Adrenal gland (tissue), 12 donors: ENCODE measurements around the gene RAD9A. TPM values are rescaled to one million over a fixed set of nuclear protein-coding genes. Genes with fewer than 3 reads are reported as not detected.

Source experiments
- DNase-seq, 7 donors: peaks; one replicate each; pipeline ENCODE4 v3.0.0-alpha.2; 2019 to 2020
- H3K27ac ChIP-seq, 5 donors: fragments of 200-600 bp; sonication (generic) in 4 of 5; 1 replicate in 3 of 5; 2 replicates in 2 of 5; pipeline versions ENCODE4 v1.5.1 to v1.8.0; 2016 to 2020; ENCODE audit warnings: mild to moderate bottlenecking in 1 of 5
- H3K27me3 ChIP-seq: fragments of 200-600 bp; 2 replicates; pipeline ENCODE4 v1.8.0; 2021
- H3K36me3 ChIP-seq, 2 donors: fragments of 200-600 bp; replicated peaks in 1 of 2; 1 replicate in 1 of 2; 2 replicates in 1 of 2; pipeline versions ENCODE4 v1.5.1 to v1.8.0; 2018 to 2022
- H3K4me1 ChIP-seq, 2 donors: fragments of 200-600 bp; replicated peaks in 1 of 2; 1 replicate in 1 of 2; 2 replicates in 1 of 2; pipeline versions ENCODE4 v1.5.1 to v1.8.0; 2018 to 2021
- H3K4me3 ChIP-seq, 4 donors: fragments of 200-600 bp; sonication (generic) in 3 of 4; one replicate each; pipeline ENCODE4 v1.5.1; 2016 to 2018
- H3K9me3 ChIP-seq, 3 donors: fragments of 200-600 bp; sonication (generic) in 1 of 3; replicated peaks in 1 of 3; 1 replicate in 2 of 3; 2 replicates in 1 of 3; pipeline versions ENCODE4 v1.5.1 to v1.8.0; 2016 to 2021
- CTCF ChIP-seq, 6 experiments: fragments of 450-650 bp in 4 of 6; fragments of 200-600 bp in 2 of 6; sonication (generic) in 1 of 6; IDR thresholded peaks; 1 replicate in 5 of 6; 2 replicates in 1 of 6; pipeline versions ENCODE4 v1.5.1 to v1.8.0; 2016 to 2021; ENCODE audit warnings: antibody characterized with exemption in 6 of 6, mild to moderate bottlenecking in 2 of 6, moderate library complexity in 1 of 6
- POLR2A ChIP-seq, 2 donors: fragments of 450-650 bp; IDR thresholded peaks; one replicate each; pipeline ENCODE4 v1.6.1; 2017; ENCODE audit warnings: antibody characterized with exemption in 2 of 2, mild to moderate bottlenecking in 2 of 2, moderate library complexity in 1 of 2
- WGBS, 4 donors: extraction: QIAGEN DNeasy Blood & Tissue Kit in 2 of 4; methylation state at CpG; one replicate each; pipeline versions ENCODE4 v1.1.5 to v1.1.7; 2013 to 2017; 5-methylcytosine and 5-hydroxymethylcytosine counted together
- intact Hi-C, 2 donors: fragments of 100-400 bp; cut with DNase I; formaldehyde crosslinking; loops; one replicate each; pipeline versions ENCODE4 v1.14.1 to v1.15.0; 2022 to 2023
- polyA plus RNA-seq, 3 donors: library from polyadenylated mRNA; stranded (reverse); fragments of 200-250 nt in 2 of 3; fragments of 350-450 nt in 1 of 3; fragmentation: Illumina TruSeq in 1 of 3; extraction: RNeasy Lipid Tissue Mini Kit (QIAGEN cat#74804) in 1 of 3; gene quantifications; one replicate each; pipeline ENCODE4 v1.2.3, GENCODE V29; 2013 to 2014
- total RNA-seq, 9 donors: library from RNA; depleted of rRNA in 4 of 9; stranded (reverse); fragments of >200 nt in 4 of 9; fragments of 120-200 nt in 1 of 9; fragmentation: NEBNext Ultra II Directional in 1 of 9; extraction: Animal tissue kit (Norgen Biotek cat#: 25700) in 1 of 9; gene quantifications; one replicate each; pipeline versions ENCODE4 v1.1.0 to v1.2.4, GENCODE V29; 2013 to 2023
- donor health status: healthy with polysubstance abuse.
- donor health status: Bipolar disorder and iron deficiency.
- donor health status: DM: yes; HTN: yes; CAD: no.
- donor health status: DM: no; HTN: no; CAD: no.
- donor health status: DM: no; HTN: no; CAD: no.
- donor health status: DM: yes; HTN: yes; CAD: no.

Gene RAD9A
- total and polyA plus RNA-seq, 12 donors = 5.4 to 57.7 (median 15.0) TPM

DNA sequence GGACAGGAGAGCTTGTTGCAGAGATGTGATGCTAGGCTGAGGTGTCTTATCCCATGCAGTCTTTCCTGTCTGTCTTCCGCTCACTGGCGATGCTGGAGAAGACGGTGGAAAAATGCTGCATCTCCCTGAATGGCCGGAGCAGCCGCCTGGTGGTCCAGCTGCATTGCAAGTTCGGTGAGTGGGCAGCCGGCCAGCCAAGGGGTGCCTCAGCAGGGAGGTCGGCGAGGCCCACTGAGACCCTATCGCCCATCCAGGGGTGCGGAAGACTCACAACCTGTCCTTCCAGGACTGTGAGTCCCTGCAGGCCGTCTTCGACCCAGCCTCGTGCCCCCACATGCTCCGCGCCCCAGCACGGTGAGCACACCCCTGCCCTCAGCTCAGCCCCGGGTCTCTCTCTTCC lies 1.7 kb downstream of the RAD9A start:
- DNase-seq = peak in 1 of 7 donors; percentile 66
- intact Hi-C loops = no loop called here
- TF ChIP-seq CTCF (IDR thresholded peaks at IDR 0.05) (no peak), POLR2A (IDR thresholded peaks at IDR 0.05) (no peak)

DNA sequence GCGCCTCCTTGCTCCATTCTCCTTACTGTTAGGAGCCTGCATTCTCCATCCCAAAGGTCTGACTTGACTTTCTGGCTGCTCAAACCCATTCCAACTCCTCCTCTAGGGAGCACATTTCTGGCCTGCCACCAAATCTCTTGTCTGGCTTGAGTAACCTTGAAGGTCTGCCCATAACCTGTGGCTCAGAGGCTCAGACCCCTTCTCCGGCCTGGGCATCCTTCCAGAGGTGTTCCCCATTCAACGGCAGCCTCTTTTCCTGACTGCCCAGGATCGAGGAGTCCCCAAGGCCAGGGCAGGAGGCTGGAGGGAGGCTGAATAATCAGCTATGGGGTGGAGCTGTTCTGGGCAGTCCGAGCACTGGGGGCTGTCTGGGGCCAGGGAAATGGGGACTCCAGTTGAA lies 2.2 kb downstream of the RAD9A start:
- Histone ChIP-seq H3K9me3 (no peaks in the 10 kb centered on the region), H3K4me3 (no peak overlapping the region), H3K27me3 (no peaks in the 10 kb centered on the region), H3K4me1 (peaks cover 24 to 34% of the 10 kb centered on the region in 2 donors), H3K36me3 (peaks cover 0 to 22% of the 10 kb centered on the region in 2 donors), H3K27ac (peak overlapping the region in 2 of 5 donors; percentile 3 to 14)
- peak; percentile 67 to 84 (median 81) for DNase-seq
- intact Hi-C loops = no loop called here
- 38 to 69% (median 52%) methylated on average over 2 to 5 of the region's 5 CpGs for WGBS, 4 donors
- TF ChIP-seq CTCF (IDR thresholded peaks at IDR 0.05) = no peak
- no peak for TF ChIP-seq POLR2A (IDR thresholded peaks at IDR 0.05)

More for the DNA sequence above, 1.7 kb downstream of the RAD9A start:
- Histone ChIP-seq H3K27me3 (no peaks in the 10 kb centered on the region), H3K36me3 (peaks cover 0 to 17% of the 10 kb centered on the region in 2 donors), H3K4me1 (peaks cover 24 to 31% of the 10 kb centered on the region in 2 donors), H3K4me3 (no peak overlapping the region), H3K9me3 (no peaks in the 10 kb centered on the region), H3K27ac (no peak overlapping the region)
- 91 to 94% (median 92%) methylated on average over 12 to 18 of the region's 18 CpGs for WGBS, 4 donors

DNA sequence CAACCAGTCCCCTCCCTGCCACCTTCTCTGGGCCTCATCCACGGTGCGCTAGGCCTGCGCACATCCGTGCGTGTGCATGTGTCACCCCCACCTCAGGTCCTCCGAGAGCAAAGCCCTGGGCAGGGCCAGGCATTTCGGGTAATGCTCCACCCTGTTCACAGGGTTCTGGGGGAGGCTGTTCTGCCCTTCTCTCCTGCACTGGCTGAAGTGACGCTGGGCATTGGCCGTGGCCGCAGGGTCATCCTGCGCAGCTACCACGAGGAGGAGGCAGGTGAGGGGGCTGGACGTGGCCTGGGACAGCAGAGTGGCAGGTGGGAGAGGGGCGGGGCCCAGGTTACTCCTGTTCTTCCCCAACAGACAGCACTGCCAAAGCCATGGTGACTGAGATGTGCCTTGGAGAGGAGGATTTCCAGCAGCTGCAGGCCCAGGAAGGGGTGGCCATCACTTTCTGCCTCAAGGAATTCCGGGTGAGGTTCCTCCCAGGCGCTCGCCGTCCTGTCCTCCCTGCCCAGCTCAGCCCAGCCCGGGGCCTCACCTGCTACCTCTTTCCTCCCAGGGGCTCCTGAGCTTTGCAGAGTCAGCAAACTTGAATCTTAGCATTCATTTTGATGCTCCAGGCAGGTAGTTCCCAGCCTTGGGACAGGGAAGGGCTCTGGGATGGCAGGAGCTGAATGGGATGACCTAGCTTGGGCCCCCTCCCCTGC lies 3.9 kb downstream of the RAD9A start:
- TF ChIP-seq POLR2A (IDR thresholded peaks at IDR 0.05) (no peak), CTCF (IDR thresholded peaks at IDR 0.05) (no peak)
- intact Hi-C loops = loop anchor here in 1 of 2 donors (5.0 kb wide), 1 partner anchor 107 kb away; no protein-coding TSS in a partner anchor
- H3K4me1 ChIP-seq = peaks cover 32 to 49% of the 10 kb centered on the region in 2 donors
- H3K36me3 ChIP-seq = peaks cover 0 to 29% of the 10 kb centered on the region in 2 donors
- 86 to 94% (median 88%) methylated on average over 9 to 19 of the region's 19 CpGs for WGBS, 4 donors
- H3K4me3 ChIP-seq = no peak overlapping the region
- DNase-seq = no peak
- H3K27me3 ChIP-seq = no peaks in the 10 kb centered on the region
- H3K27ac ChIP-seq = no peak overlapping the region
- no peaks in the 10 kb centered on the region for H3K9me3 ChIP-seq

DNA sequence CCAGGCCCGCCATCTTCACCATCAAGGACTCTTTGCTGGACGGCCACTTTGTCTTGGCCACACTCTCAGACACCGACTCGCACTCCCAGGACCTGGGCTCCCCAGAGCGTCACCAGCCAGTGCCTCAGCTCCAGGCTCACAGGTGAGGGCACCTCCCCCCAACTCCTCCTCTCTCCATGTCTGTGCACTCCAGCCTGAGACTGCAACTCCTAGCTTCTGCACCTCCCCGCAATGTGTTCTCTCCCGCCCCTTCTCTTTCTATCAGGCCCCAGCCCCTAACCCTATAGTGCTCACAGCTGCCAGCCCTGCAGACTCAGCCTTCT lies 4.4 kb downstream of the RAD9A start:
- Histone ChIP-seq H3K4me1 (peaks cover 32 to 48% of the 10 kb centered on the region in 2 donors), H3K4me3 (no peak overlapping the region), H3K27me3 (no peaks in the 10 kb centered on the region), H3K9me3 (no peaks in the 10 kb centered on the region), H3K36me3 (peaks cover 0 to 29% of the 10 kb centered on the region in 2 donors), H3K27ac (no peak overlapping the region)
- TF ChIP-seq POLR2A (IDR thresholded peaks at IDR 0.05) = no peak
- no peak for TF ChIP-seq CTCF (IDR thresholded peaks at IDR 0.05)
- DNase-seq = no peak
- 86 to 91% (median 91%) methylated on average over 7 of the region's 7 CpGs for WGBS, 4 donors
- intact Hi-C loops = loop anchor here in 1 of 2 donors (5.0 kb wide), 1 partner anchor 106 kb away; no protein-coding TSS in a partner anchor
